Effector memory CD4-positive, alpha-beta T cell (primary cell): Measurements from ENCODE around the gene NLRP6.
"Not testable (repeated sequence)": the region's sequence is repeated elsewhere in the genome, so short reads cannot be mapped to it uniquely, and the experiment has no call there.

Experiments
- DNase-seq, 3 donors: peaks; one replicate each; pipeline ENCODE4 v3.0.0-alpha.2; 2020
- H3K27ac ChIP-seq: 2 replicates; pipeline ENCODE4 v1.7.0; 2013; ENCODE audit warnings: mild to moderate bottlenecking, low read length, moderate library complexity; ENCODE audit not compliant: insufficient read depth, poor library complexity, severe bottlenecking
- H3K27me3 ChIP-seq: replicated peaks from 2 replicates; pipeline ENCODE4 v1.7.0; 2013; ENCODE audit warnings: mild to moderate bottlenecking, low read length; ENCODE audit not compliant: insufficient read depth, control insufficient read depth, poor library complexity, severe bottlenecking
- H3K36me3 ChIP-seq: 2 replicates; pipeline ENCODE4 v1.7.0; 2013; ENCODE audit warnings: mild to moderate bottlenecking, low read length, moderate library complexity; ENCODE audit not compliant: control insufficient read depth, insufficient read depth
- H3K4me1 ChIP-seq: 2 replicates; pipeline ENCODE4 v1.7.0; 2013; ENCODE audit warnings: low read length, mild to moderate bottlenecking; ENCODE audit not compliant: control insufficient read depth, insufficient read depth, poor library complexity, severe bottlenecking
- H3K4me3 ChIP-seq: 2 replicates; pipeline ENCODE4 v1.7.0; 2013; ENCODE audit warnings: low read length, low read depth, mild to moderate bottlenecking; ENCODE audit not compliant: insufficient read depth, poor library complexity, severe bottlenecking
- H3K9me3 ChIP-seq: 2 replicates; pipeline ENCODE4 v1.7.0; 2013; ENCODE audit warnings: mild to moderate bottlenecking, low read length, moderate library complexity; ENCODE audit not compliant: control insufficient read depth

Gene NLRP6

DNA sequence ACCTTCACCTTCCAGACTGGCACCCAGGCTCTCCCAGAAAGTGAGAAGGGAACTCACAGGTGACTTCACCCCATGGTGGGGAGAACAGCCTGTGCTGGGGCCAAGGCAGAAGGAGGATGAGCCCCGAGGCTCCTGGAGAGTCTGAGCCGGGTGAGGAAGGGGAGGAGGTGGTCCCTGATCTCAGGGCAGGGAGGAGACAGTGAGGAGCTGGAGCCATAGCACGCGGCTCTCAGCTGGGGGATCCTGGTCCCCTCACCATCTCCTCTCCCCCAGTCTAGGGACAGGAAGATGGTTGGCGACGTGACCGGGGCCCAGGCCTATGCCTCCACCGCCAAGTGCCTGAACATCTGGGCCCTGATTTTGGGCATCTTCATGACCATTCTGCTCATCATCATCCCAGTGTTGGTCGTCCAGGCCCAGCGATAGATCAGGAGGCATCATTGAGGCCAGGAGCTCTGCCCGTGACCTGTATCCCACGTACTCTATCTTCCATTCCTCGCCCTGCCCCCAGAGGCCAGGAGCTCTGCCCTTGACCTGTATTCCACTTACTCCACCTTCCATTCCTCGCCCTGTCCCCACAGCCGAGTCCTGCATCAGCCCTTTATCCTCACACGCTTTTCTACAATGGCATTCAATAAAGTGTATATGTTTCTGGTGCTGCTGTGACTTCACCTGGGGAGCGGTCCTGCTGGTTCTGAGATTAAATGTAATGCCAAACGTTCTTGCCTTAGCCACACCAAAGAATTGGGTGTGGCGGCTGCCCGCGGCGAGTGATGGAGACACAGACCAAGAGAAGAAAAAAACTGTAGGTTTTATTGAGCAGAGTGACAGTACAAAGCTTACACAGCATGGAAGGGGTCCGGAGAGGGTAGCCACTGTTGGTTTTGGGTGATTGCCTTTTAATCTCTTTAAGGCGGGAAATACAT lies 30.8 kb downstream of the NLRP6 start:
- Histone ChIP-seq H3K4me3 (peak overlapping the region; percentile 44), H3K4me1 (peaks cover 43% of the 10 kb centered on the region), H3K27ac (peak overlapping the region; percentile 78)
- H3K27me3 ChIP-seq, H3K36me3 ChIP-seq, H3K9me3 ChIP-seq, DNase-seq: not testable (repeated sequence)

DNA sequence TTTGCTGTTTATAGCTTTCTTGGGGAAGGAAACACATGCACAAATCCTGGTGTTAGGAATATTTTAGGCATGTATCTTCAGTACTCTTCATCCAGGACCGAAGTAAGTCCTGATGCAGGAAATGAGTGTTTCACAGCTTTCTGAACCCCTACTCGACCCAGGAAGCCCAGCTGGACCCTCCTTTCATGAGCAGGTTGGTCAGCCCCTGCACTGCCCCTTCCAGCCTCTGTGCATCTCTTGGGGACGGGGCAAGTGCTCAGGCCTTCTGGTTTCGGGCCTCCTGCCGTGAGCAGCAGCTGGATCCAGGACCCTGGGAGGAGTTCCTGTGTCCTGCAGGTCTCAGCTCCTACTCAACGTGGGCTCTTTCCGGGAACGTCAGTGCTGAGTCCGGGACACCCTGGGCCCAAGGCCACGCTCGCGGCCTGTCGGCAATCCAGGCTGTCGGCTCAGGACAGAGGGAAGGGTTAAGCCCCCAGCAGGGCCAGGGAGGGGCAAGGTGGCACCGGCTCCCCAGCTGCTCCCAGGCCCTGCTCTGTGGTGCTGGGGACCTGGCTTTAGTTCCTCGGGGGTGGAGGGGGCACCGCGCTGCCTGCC lies 31.9 kb downstream of the NLRP6 start:
- H3K9me3 ChIP-seq, H3K36me3 ChIP-seq, H3K27me3 ChIP-seq, DNase-seq: not testable (repeated sequence)
- peaks cover 39% of the 10 kb centered on the region for H3K4me1 ChIP-seq
- H3K4me3 ChIP-seq, result peak overlapping the region; percentile 44
- peak overlapping the region; percentile 78 for H3K27ac ChIP-seq

DNA sequence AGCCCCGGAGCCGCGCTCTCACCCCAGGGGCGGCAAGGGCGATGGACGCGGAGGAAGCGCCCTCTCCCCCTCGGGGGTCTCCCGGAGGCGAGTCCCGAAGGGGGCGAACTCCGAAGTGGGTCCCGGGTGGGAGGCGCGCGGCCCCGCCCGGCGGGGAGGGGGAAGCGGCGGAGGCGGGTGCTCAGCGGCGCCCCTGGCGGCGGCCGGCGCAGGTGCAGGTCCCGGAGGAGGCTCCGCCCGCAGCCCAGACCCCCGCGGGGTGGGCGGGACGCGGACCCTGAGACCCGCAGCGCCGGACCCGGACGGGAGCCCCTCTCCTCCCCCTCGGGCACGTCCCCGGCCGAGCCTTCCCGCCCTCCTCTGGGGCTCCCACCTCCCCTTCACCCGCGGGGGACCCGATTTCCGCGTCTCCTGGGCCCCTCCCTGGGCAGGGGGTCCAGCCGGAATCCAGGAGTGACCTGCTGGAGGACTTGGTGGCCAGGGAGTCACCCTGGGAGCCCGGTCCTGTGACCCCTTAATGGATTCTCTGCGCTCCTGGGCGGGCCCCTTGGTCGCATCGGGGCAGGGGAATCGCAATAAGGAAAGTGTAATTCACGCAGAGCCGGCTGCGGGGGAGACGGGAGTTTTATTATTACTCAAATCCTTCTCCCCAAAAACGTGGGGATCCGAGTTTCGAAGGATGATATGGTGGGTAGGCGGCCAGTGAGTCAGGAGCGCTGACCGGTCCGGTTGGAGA lies 33.0 kb downstream of the NLRP6 start:
- not testable (repeated sequence) for H3K36me3 ChIP-seq, H3K9me3 ChIP-seq, DNase-seq, H3K27me3 ChIP-seq
- H3K4me1 ChIP-seq, result peaks cover 39% of the 10 kb centered on the region
- H3K4me3 ChIP-seq, result peak overlapping the region; percentile 87
- H3K27ac ChIP-seq, result peak overlapping the region; percentile 77

DNA sequence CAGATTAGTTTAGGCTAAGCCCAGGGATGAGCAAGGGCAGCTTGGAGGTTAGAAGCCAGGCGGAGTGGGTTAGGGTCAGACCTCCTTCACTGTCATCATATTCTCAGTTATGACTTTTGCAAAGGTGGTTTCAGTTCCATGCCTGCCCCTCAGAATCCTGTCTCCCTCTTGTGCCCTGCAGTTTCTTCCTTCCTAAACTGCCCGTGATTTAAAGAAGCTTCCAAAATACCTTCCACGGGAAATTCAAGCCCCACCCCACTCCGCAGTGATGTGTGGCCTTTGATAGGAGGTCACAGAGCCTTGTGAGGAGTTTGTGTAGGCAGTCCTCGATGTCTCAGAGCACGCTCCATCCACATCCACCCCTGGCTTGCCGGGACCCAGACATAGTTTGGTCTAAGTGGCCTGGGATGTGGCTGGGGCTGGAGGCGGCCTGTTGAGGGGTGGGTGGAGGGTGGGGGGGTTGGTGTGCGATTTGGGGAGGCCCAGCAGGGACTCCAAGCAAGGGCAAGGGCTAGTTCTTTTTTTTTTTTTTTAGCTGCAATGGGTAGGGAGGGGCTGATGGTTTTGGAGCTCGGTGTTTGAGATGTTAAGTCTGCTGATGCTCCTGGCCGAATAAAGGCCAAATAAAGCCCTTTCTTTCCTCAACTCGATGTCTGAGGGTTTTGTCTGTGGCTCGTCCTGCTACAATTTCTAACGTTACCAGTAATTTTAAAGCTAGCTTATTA lies 34.0 kb downstream of the NLRP6 start:
- Histone ChIP-seq H3K9me3 (no peaks in the 10 kb centered on the region), H3K4me1 (peaks cover 35% of the 10 kb centered on the region), H3K36me3 (peaks cover 7% of the 10 kb centered on the region), H3K27ac (peak overlapping the region; percentile 77), H3K27me3 (no peaks in the 10 kb centered on the region), H3K4me3 (peak overlapping the region; percentile 87)
- DNase-seq, result no peak

DNA sequence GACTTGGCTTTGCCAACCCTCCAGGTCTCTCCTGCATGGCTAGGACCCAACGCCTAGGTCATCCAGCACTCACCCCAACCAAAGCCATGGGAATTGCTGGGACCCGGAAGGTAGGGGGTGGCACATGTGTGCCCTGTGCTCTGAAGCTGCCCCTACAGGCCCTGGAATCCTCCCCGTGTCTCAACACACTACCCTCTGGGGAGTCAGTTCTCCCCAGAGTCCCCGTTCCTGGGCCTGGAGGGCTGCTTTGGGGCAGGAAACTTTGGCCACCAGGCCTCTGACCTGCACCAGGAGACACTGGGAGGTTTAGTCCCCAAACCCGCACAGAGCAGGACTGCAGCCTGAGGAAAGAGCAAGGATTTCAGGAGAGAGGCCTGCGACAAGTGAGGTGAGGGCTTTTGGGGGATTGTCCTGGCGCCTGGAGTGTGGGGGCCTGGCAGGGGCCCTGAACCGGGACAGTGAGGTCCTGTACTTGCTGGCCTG lies 35.1 kb downstream of the NLRP6 start:
- no peaks in the 10 kb centered on the region for H3K27me3 ChIP-seq
- peaks cover 34% of the 10 kb centered on the region for H3K4me1 ChIP-seq
- peaks cover 7% of the 10 kb centered on the region for H3K36me3 ChIP-seq
- peak overlapping the region; percentile 77 for H3K27ac ChIP-seq
- H3K9me3 ChIP-seq, result no peaks in the 10 kb centered on the region
- peak overlapping the region; percentile 87 for H3K4me3 ChIP-seq
- no peak for DNase-seq

DNA sequence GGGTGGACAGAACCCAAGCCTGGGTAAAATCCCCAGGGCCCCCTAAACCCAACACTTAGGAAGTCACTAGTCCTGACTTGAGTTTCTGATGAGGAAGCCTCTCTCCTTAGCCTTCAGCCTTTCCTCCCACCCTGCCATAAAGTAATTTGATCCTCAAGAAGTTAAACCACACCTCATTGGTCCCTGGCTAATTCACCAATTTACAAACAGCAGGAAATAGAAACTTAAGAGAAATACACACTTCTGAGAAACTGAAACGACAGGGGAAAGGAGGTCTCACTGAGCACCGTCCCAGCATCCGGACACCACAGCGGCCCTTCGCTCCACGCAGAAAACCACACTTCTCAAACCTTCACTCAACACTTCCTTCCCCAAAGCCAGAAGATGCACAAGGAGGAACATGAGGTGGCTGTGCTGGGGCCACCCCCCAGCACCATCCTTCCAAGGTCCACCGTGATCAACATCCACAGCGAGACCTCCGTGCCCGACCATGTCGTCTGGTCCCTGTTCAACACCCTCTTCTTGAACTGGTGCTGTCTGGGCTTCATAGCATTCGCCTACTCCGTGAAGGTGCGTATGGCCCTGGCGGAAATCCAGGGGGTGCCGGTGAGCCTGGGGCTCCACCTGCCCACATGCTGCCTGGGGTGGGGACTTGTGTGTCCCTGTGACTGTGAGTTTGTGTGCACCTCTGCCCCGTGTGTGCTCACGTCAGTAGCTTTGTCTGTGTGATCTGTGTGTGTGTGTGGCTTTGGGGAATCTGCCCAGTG lies 35.8 kb downstream of the NLRP6 start, which contains the start of gene IFITM1:
Gene IFITM1 (plus strand): TSS at position 254 of the 767 bp plus-strand sequence. CDS start 131 bp downstream, at position 385.
- peak; percentile 40 to 67 (median 55) for DNase-seq
- peak within 1 kb of the TSS; percentile 87 for H3K4me3 ChIP-seq
- H3K9me3 ChIP-seq, result no peaks in the 10 kb centered on the region
- no peaks in the 10 kb centered on the region for H3K27me3 ChIP-seq
- peaks cover 7% of the 10 kb centered on the region for H3K36me3 ChIP-seq
- peak within 1 kb of the TSS; percentile 77 for H3K27ac ChIP-seq
- H3K4me1 ChIP-seq, result peaks cover 33% of the 10 kb centered on the region

DNA sequence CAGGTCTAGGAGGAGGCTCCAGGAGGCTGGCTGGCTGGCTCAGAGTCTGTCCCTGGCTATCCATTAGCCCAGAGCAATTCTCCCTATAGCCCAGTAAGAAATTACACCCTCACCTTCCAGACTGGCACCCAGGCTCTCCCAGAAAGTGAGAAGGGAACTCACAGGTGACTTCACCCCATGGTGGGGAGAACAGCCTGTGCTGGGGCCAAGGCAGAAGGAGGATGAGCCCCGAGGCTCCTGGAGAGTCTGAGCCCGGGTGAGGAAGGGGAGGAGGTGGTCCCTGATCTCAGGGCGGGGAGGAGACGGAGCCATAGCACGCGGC lies 36.3 kb downstream of the NLRP6 start:
- H3K4me3 ChIP-seq, result peak overlapping the region; percentile 87

DNA sequence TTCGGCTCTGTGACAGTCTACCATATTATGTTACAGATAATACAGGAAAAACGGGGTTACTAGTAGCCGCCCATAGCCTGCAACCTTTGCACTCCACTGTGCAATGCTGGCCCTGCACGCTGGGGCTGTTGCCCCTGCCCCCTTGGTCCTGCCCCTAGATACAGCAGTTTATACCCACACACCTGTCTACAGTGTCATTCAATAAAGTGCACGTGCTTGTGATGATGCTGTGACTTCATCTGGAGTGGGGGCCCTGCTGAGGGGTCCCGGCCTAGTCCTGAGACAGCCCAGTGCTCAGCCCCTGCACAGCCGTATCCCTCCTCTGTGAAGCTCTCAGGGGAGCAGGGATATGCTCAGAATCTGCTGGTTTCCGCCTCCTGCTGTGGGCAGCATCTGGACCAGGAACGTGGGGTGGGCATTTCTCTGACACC lies 36.9 kb downstream of the NLRP6 start:
- Histone ChIP-seq H3K27ac (peak overlapping the region; percentile 77), H3K36me3 (peaks cover 7% of the 10 kb centered on the region), H3K9me3 (no peaks in the 10 kb centered on the region), H3K4me3 (peak overlapping the region; percentile 87), H3K27me3 (no peaks in the 10 kb centered on the region), H3K4me1 (peaks cover 29% of the 10 kb centered on the region)
- no peak for DNase-seq

More for the DNA sequence above, 36.3 kb downstream of the NLRP6 start:
- DNase-seq, H3K36me3 ChIP-seq, H3K9me3 ChIP-seq, H3K27me3 ChIP-seq: not testable (repeated sequence)
- Histone ChIP-seq H3K27ac (peak overlapping the region; percentile 77), H3K4me1 (peaks cover 29% of the 10 kb centered on the region)

DNA sequence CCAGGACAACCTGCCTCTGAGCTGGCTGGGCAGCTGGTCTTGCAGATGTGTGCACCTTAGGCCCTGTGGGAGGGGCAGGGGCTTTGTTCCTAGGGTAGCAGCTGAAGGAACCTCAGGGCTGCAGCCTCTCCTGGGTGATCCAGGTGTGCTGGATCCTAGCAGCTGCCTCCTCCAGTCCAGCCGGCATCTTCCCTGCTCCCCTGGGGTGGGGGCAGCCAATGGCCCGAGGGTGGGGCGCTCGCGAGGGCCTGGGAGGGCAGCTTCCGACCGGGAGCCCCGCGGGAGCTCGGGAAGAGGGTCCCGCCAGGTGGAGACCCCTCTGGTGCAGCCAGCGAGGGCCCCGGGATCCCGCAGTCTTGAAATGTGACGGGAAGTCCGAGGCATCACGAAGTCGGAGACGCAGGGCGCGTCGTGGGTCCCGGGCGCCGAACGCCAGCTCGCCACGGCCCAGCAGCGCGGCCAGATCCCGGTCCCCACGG lies 37.3 kb downstream of the NLRP6 start:
- no peaks in the 10 kb centered on the region for H3K9me3 ChIP-seq
- DNase-seq, result no peak
- peak overlapping the region; percentile 87 for H3K4me3 ChIP-seq
- H3K27ac ChIP-seq, result peak overlapping the region; percentile 77
- H3K27me3 ChIP-seq, result no peaks in the 10 kb centered on the region
- H3K36me3 ChIP-seq, result peaks cover 7% of the 10 kb centered on the region
- peaks cover 29% of the 10 kb centered on the region for H3K4me1 ChIP-seq
